ENCODE data around the gene TPX2. TPM values are rescaled to one million over a fixed set of nuclear protein-coding genes. Genes with fewer than 3 reads are reported as not detected.
A peak's percentile ranks its signal among the peaks of the same experiment; 100 is the strongest.

The TPX2 gene
- 157 and 179 TPM in 2 replicates for total RNA-seq (2022)
- Bru-seq, nascent RNA = percentile 95 among the genes with signal in this experiment
- BruChase-seq, experiment 1, labeled RNA remaining after a 6-hour chase = percentile 94 among the genes with signal in this experiment
- percentile 95 among the genes with signal in this experiment for BruChase-seq, experiment 2, labeled RNA remaining after a 2-hour chase
- long read RNA-seq, transcript TPX2-201 (18 exons, 3,497 nt) = major isoform, 143 of 254 reads
- long read RNA-seq, partial matches to known transcripts = 47 of 254 reads
- long read RNA-seq, other reads (novel, unspliced or antisense) = 63 of 254 reads

- Mint-ChIP-seq H3K36me3 (ENCODE audit: insufficient read depth, unreplicated experiment) (no peaks in the 10 kb centered on the region), H3K9me3 (ENCODE audit: low read depth, unreplicated experiment) (no peaks in the 10 kb centered on the region), H3K27ac (ENCODE audit: unreplicated experiment) (no peak within 1 kb of the TSS), H3K4me1 (ENCODE audit: low read depth, unreplicated experiment) (peaks cover 11% of the 10 kb centered on the region), H3K4me3 (ENCODE audit: low read depth, unreplicated experiment) (no peak within 1 kb of the TSS), H3K27me3 (ENCODE audit: unreplicated experiment) (no peaks in the 10 kb centered on the region)
- CTCF ChIA-PET = interaction anchor here (0.9 to 5.0 kb wide), 10 partner anchors 11 to 176 kb away, joined by 3 to 25 read pairs (median 3); partner anchors contain the start of gene BCL2L1
- no TSS peak for BruUV-seq (replicated peaks)
- no peak for TF ChIP-seq CTCF (IDR thresholded peaks at IDR 0.05; ENCODE audit: unreplicated experiment)
- DNase-seq = peak; percentile 97
- intact Hi-C loops (cut with micrococcal nuclease; ENCODE audit: unreplicated experiment) = no loop called here
Measured at GRCh38 chr20:31738729-31739549, at the start of gene TPX2. TSS of gene TPX2 (plus strand) at chr20:31739290. CDS start at chr20:31757477, 18,187 bp downstream.

GRCh38 chr20:31690124-31690666 lies 48.9 kb upstream of the TPX2 start:
- H3K4me3 Mint-ChIP-seq (ENCODE audit: low read depth, unreplicated experiment) = no peak overlapping the region
- TF ChIP-seq CTCF (IDR thresholded peaks at IDR 0.05; ENCODE audit: unreplicated experiment) = no peak
- no peaks in the 10 kb centered on the region for H3K9me3 Mint-ChIP-seq (ENCODE audit: low read depth, unreplicated experiment)
- intact Hi-C loops (cut with micrococcal nuclease; ENCODE audit: unreplicated experiment) = no loop called here
- H3K27ac Mint-ChIP-seq (ENCODE audit: unreplicated experiment) = peak overlapping the region; percentile 72
- peaks cover 77% of the 10 kb centered on the region for H3K4me1 Mint-ChIP-seq (ENCODE audit: low read depth, unreplicated experiment)
- BruUV-seq (replicated peaks) = no TSS peak
- H3K27me3 Mint-ChIP-seq (ENCODE audit: unreplicated experiment) = no peaks in the 10 kb centered on the region
- DNase-seq = no peak
- H3K36me3 Mint-ChIP-seq (ENCODE audit: insufficient read depth, unreplicated experiment) = peaks cover 99% of the 10 kb centered on the region
- CTCF ChIA-PET = interaction anchor here (1.0 to 2.8 kb wide), 3 partner anchors 16 to 33 kb away, joined by 3 to 21 read pairs (median 8); partner anchors contain the start of gene BCL2L1

GRCh38 chr20:31691646-31692275 lies 47.3 kb upstream of the TPX2 start:
- H3K27ac Mint-ChIP-seq (ENCODE audit: unreplicated experiment) = peak overlapping the region; percentile 82
- intact Hi-C loops (cut with micrococcal nuclease; ENCODE audit: unreplicated experiment) = no loop called here
- BruUV-seq (replicated peaks) = no TSS peak
- no peaks in the 10 kb centered on the region for H3K27me3 Mint-ChIP-seq (ENCODE audit: unreplicated experiment)
- peaks cover 99% of the 10 kb centered on the region for H3K36me3 Mint-ChIP-seq (ENCODE audit: insufficient read depth, unreplicated experiment)
- H3K4me1 Mint-ChIP-seq (ENCODE audit: low read depth, unreplicated experiment) = peaks cover 78% of the 10 kb centered on the region
- H3K4me3 Mint-ChIP-seq (ENCODE audit: low read depth, unreplicated experiment) = peak overlapping the region; percentile 48
- no peak for DNase-seq
- no peaks in the 10 kb centered on the region for H3K9me3 Mint-ChIP-seq (ENCODE audit: low read depth, unreplicated experiment)
- CTCF ChIA-PET = interaction anchor here (0.7 to 2.8 kb wide), 7 partner anchors 13 to 31 kb away, joined by 3 to 21 read pairs (median 5); partner anchors contain the start of gene BCL2L1
- no peak for TF ChIP-seq CTCF (IDR thresholded peaks at IDR 0.05; ENCODE audit: unreplicated experiment)

- no peaks in the 10 kb centered on the region for H3K27me3 Mint-ChIP-seq (ENCODE audit: unreplicated experiment)
- peaks cover 77% of the 10 kb centered on the region for H3K4me1 Mint-ChIP-seq (ENCODE audit: low read depth, unreplicated experiment)
- H3K36me3 Mint-ChIP-seq (ENCODE audit: insufficient read depth, unreplicated experiment) = peaks cover 99% of the 10 kb centered on the region
- intact Hi-C loops (cut with micrococcal nuclease; ENCODE audit: unreplicated experiment) = no loop called here
- no peak overlapping the region for H3K4me3 Mint-ChIP-seq (ENCODE audit: low read depth, unreplicated experiment)
- BruUV-seq (replicated peaks) = no TSS peak
- CTCF ChIA-PET = interaction anchor here (0.7 to 2.6 kb wide), 3 partner anchors 30 to 132 kb away, joined by 3 to 11 read pairs (median 3); partner anchors contain the start of gene BCL2L1
- TF ChIP-seq CTCF (IDR thresholded peaks at IDR 0.05; ENCODE audit: unreplicated experiment) = no peak
- DNase-seq = no peak
- H3K27ac Mint-ChIP-seq (ENCODE audit: unreplicated experiment) = peak overlapping the region; percentile 88
- H3K9me3 Mint-ChIP-seq (ENCODE audit: low read depth, unreplicated experiment) = no peaks in the 10 kb centered on the region
Measured at GRCh38 chr20:31693402-31693801, 45.7 kb upstream of the TPX2 start.
